ENCODE data around the gene INCENP. TPM values are rescaled to one million over a fixed set of nuclear protein-coding genes. Genes with fewer than 3 reads are reported as not detected.

Gene INCENP
- total RNA-seq, 1 donor from 2014 or later = 21.6 TPM

GRCh38 chr11:62179995-62180394 is 56.2 kb downstream of the INCENP start:
- no peaks in the 10 kb centered on the region for H3K9me3 ChIP-seq
- DNase-seq (no peak), ATAC-seq (no peak)
- H3K4me3 ChIP-seq = no peak overlapping the region
- peaks cover 16% of the 10 kb centered on the region for H3K27me3 ChIP-seq (ENCODE audit: low read depth)
- no peak overlapping the region for H3K27ac ChIP-seq
- H3K36me3 ChIP-seq = no peaks in the 10 kb centered on the region
- no peak for TF ChIP-seq CTCF (IDR thresholded peaks at IDR 0.05)
- H3K4me1 ChIP-seq = no peaks in the 10 kb centered on the region
- intact Hi-C loops (cut with DNase I) = no loop called here

GRCh38 chr11:62181097-62181496 is 57.3 kb downstream of the INCENP start:
- Histone ChIP-seq H3K27ac (no peak overlapping the region), H3K4me1 (no peaks in the 10 kb centered on the region), H3K9me3 (no peaks in the 10 kb centered on the region), H3K27me3 (ENCODE audit: low read depth) (peaks cover 15% of the 10 kb centered on the region), H3K4me3 (no peak overlapping the region), H3K36me3 (no peaks in the 10 kb centered on the region)
- intact Hi-C loops (cut with DNase I) = no loop called here
- ATAC-seq (no peak), DNase-seq (no peak)
- no peak for TF ChIP-seq CTCF (IDR thresholded peaks at IDR 0.05)

GRCh38 chr11:62182147-62182891 is 58.5 kb downstream of the INCENP start:
- DNase-seq = no peak
- intact Hi-C loops (cut with DNase I) = no loop called here
- no peaks in the 10 kb centered on the region for H3K9me3 ChIP-seq
- H3K27ac ChIP-seq = no peak overlapping the region
- no peaks in the 10 kb centered on the region for H3K4me1 ChIP-seq
- no peak for TF ChIP-seq CTCF (IDR thresholded peaks at IDR 0.05)
- H3K27me3 ChIP-seq (ENCODE audit: low read depth) = peaks cover 12% of the 10 kb centered on the region
- no peak overlapping the region for H3K4me3 ChIP-seq
- no peaks in the 10 kb centered on the region for H3K36me3 ChIP-seq
- ATAC-seq = no peak

- peaks cover 37% of the 10 kb centered on the region for H3K27me3 ChIP-seq (ENCODE audit: low read depth)
- intact Hi-C loops (cut with DNase I) = no loop called here
- no peaks in the 10 kb centered on the region for H3K36me3 ChIP-seq
Measured at GRCh38 chr11:62186195-62186594, 62.4 kb downstream of the INCENP start.

GRCh38 chr11:62190011-62190410 is 66.2 kb downstream of the INCENP start, which contains the start of gene SCGB1D1:
SCGB1D1 (plus strand) TSS chr11:62190216; CDS start chr11:62190285, 69 bp downstream.
- TF ChIP-seq CTCF (IDR thresholded peaks at IDR 0.05) = no peak
- DNase-seq = no peak
- ATAC-seq = no peak
- Histone ChIP-seq H3K36me3 (no peaks in the 10 kb centered on the region), H3K27ac (no peak within 1 kb of the TSS), H3K4me3 (no peak within 1 kb of the TSS), H3K4me1 (no peaks in the 10 kb centered on the region), H3K9me3 (no peaks in the 10 kb centered on the region), H3K27me3 (ENCODE audit: low read depth) (peaks cover 32% of the 10 kb centered on the region)
- intact Hi-C loops (cut with DNase I) = no loop called here

More at GRCh38 chr11:62186195-62186594, 62.4 kb downstream of the INCENP start:
- TF ChIP-seq CTCF (IDR thresholded peaks at IDR 0.05) = no peak
- Histone ChIP-seq H3K4me1 (no peaks in the 10 kb centered on the region), H3K27ac (no peak overlapping the region), H3K4me3 (no peak overlapping the region), H3K9me3 (no peaks in the 10 kb centered on the region)
- ATAC-seq (no peak), DNase-seq (no peak)

All from lower lobe of right lung (tissue), 2 donors.